GM04503 (cell line): ENCODE measurements around the gene COL25A1.

Experiments
- DNase-seq: peaks from one replicate; pipeline ENCODE4 v3.0.0-alpha.2; 2012; ENCODE audit warnings: low read depth

Gene COL25A1

DNA sequence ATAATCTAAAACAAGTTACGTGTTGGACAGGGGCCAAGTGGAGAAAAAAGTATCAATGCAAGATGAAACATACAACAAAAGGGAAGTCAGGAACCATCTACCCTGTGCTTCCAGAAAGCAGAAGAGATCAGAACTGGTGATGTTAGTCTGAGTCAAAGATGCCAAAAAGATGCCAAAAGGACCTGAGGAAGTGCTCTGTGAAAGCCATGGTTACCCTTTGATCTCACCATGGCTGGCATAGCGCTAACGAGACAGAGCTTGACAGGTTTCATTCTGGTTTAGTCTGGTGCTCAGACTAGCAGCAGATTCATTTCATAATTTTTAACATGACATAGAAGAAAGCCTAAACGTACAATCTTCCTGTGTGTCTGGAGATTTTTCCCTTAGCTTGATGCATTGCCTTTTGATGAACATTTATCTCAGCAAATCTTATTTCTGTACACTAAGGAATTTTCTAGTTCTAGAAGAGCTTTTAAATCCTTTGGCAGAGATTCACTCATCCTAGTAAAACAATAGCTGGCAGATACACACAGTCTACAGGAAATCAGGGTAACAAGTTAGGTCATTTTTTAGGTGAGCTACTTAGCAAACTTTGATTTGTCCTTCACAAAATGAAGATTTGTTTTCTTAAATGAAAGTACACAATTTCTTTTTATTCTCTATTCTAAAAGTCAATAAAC lies 87.7 kb downstream of the COL25A1 start:
- DNase-seq, result no peak

DNA sequence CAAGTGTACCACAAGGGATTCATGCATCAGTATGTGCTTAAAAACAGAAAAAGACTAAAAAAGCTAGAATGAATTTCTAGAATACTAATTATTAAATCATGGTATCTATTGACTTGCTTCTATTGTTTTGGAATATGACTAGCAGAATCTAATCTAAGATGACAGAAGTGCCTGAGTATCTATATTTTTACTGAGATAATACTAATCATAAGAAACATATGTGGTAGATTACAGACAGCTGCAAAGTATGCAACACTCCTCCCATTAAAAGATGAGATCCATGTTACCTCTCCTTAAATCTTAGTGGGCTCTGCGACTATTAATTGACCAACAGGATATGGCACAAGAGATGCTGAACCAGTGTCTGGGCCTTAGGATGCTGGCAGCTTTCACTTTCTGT lies 89.4 kb downstream of the COL25A1 start:
- DNase-seq, result no peak

DNA sequence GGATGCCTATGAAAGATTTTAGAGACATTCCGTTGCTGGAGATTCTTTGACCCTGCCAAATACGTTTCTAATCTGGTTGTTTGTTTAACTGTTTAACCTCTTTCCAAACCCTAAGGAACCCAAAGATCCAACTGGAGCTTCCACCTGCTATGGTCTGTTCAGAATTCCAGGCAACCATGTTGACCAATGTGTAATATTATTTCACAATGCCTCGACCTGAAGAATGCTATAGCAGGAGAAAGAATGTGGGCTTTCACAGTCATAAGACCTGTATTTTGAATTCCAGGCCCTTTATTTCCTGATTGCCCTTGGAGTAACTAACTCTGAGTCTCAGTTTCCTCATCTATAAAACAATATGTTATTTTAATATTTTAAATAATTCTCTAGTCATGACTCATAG lies 90.8 kb downstream of the COL25A1 start:
- DNase-seq, result no peak

DNA sequence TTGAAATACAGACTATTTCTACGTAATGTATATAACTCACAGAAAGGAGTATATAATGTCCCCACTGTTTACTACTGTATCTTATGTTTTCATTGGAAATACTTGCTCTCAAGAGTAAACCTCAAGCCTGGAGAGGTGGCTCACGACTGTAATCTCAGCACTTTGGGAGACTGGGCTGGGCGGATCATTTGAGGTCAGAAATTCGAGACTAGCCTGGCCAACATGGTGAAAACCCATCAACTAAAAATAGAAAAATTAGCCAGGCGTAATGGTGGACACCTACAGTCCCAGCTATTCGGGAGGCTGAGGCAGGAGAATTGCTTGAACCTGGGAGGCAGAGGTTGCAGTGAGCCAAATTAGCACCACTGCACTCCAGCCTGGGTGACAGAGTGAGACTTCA lies 92.8 kb downstream of the COL25A1 start:
- DNase-seq, result no peak

DNA sequence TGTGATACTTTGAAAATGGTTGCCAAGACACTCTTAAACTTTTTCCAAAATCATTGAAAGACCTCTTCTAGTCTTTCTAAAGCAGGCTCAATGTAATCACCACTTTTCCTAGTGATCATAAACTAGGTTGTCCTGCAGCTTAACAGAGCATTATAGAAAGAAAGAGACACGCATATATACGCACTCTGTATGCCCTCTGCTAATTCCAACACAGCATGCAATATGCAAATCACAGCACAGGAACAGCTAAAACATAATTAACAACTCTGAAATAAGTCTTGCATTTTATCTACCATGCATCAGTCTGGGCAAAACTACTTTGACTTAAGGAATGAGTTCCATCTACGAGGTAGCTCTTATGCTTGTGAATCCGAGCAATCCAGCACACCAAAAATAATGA lies 94.6 kb downstream of the COL25A1 start:
- no peak for DNase-seq

DNA sequence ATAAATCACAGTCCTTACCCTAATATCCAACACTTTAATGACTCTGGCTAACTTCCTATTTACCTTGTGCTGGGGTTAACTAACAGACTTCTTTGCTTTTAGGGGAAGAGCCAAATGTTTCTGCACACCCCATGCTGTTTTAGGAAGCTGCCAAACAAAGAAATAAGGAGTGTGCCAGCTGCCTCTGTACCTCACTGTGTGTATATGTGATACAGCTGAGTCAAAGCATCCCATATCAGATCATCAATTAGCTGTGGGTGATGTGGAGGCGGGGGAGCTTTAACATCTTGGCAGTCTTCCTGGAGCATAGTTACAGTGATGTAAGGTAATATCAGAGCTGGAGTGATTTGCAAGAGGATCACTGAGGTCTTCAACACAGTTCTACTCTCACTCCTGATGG lies 95.4 kb downstream of the COL25A1 start:
- no peak for DNase-seq

DNA sequence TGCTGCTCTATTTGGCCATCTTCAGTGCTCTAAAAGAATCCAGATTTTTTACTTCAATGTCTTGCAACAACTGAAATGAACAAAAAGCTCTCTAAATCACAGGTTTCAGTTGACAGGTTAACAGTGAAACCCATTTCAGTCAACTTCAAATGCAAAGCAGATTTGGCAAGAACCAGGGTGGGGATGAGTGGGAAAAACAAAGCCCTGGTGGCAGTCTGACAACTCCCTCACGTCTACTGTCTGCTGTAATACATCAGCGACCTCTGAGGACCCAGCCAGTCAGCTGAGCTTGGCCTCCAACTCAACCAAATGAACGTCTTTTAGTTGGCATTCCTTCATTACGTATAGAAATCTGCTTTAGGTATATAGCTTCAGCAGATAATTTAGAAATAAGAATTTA lies 95.8 kb downstream of the COL25A1 start:
- DNase-seq, result no peak

DNA sequence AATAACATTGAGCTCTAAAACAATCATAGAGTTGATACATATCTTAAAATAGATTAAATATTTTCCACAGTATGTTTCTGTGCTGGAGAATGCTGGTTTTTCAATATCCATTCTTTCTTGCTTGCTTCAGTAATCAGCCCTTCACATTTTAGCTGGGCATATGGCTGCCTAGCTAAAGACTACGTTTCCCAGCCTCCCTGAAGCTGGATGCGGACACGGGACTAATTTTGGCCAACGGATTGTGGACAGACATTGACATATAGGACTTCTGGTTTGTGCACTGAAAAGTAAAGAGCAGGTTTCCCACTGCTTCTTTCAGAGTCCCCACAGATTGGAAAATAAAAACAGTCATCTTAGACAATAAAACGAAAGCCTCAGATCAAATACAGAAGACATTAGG lies 97.3 kb downstream of the COL25A1 start:
- no peak for DNase-seq

DNA sequence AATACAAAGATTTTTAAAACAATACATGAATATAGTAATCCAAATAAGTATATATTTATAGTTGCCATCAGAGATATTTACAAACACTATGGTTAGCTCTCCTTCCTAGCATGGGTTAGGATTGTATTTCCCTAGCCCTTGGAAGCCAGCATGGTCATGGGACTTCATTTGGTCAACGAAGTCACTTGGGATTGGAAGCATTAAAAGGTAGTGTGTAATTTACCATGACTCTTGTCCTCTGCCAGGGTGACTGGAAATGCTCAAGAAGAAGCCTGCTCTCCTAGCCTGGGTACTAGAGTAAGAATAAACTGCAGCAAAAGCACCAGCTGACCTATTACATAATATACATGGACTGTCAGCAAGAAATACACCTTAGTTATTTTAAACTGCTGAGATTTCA lies 102.9 kb downstream of the COL25A1 start:
- DNase-seq, result no peak

DNA sequence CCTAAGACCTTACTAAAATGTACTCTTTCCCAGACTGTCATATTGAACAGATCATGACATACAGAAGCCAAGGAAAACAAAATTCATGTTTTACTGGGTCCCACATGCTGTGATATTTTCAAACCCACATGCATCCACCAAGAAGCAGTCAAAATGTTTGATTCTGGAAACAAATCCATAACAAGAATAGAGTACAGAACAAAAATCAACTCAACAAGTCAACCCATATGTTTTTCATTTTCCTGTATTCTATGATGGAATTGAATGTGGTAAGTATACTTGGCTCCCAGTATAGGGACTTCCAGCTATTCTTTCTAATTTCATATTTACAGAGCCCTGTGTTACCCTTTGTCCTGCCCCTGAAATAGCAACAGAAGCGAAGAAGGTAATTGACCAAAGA lies 106.8 kb downstream of the COL25A1 start:
- DNase-seq, result no peak

DNA sequence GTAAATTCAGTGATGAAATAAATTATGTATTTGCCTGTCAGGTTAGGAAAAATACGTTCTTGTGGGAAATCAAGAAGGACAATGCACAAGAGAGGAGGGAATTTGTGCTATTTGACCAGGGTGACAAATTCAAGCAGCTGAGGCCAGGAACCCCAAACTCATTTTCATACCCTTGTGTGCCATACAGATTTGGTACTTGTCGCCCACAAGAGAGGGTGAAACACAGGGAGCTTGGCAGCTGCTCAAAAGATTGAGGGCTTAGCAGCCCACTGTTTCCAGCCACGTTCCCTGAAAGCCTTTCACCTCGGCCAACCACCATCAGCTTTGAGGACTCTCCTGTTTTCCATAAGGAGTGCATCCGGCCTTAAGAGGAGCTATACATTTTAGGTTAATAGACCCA lies 111.2 kb downstream of the COL25A1 start:
- DNase-seq, result no peak

DNA sequence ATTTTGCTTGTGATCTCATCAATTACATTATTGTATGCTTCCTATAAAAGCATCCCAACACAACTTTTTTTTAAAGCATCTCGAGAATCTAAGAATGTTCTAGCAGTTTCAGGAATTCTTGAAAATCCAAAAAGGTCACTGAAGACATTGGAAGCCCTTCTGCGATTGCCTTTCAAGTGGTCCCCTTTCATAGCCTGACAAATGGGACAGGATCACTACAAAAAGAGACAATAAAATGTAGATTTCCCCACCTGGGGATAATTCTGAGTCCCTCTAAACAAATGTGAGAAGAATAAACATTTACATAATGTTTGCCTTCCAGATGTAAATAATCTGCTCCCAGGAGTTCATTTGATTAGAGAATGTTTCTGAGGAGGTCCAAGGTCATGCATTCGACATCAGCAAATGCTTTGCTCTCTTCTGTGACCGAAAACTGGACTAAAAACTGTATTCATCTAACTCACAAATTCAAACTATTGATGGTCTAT lies 116.0 kb downstream of the COL25A1 start:
- no peak for DNase-seq

DNA sequence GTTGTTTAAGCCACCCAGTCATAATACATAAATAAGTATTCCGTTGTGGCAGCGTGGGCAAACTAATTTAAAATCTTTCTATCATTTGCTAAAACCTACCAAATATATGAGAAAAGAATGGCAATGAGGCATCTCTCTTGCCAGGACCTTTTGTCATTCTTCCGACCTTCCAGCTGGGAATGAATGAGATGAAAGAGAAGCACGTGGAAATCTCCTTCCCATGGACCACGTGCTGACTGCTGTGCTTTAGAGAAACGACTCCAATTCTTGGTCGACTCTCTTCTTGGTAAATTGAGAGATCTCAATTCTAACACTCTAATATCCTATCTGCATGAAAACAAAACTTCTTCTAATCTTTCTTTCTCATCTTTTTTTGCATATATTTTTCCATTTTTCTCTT lies 116.5 kb downstream of the COL25A1 start:
- no peak for DNase-seq

DNA sequence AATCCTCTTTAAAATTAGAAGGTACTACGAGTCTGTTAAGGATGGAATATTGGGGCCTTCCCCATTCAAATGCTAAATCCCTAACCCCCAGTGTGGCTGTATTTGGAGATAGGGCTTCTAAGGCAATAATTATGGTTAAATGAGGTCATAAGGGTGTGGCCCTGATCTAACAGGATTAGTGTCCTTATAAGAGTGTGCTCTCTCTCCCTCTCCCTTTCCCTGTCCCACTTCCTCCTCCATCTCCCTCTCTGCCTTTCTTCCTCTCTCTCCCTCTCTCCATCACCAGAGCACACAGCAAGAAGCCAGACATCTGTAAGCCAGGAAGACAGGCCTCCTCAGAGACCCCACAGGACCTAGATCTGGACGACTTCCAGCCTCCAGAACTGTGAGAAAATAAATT lies 116.9 kb downstream of the COL25A1 start:
- DNase-seq, result no peak

DNA sequence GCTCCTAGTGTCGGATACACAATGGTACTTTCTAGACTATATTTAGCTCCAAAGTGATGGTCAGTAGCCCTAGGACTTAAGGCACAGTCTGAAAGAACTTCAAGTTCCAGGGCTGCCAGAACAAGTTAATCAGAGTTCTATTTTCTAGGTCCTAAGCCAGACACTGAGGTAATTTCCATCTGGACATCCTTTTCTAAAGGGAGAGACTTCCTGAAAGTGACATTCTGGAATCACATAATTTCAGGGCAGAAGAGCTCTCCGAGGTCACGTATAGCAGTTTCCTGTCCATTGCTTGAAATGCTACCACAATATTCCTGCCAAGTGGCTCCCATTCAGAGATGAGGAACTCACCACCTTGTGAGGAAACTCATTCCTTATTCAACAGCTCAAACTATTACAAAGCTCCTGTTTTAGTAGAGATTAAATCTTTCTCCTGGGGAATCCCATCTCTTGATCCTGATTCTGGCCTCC lies 117.9 kb downstream of the COL25A1 start:
- DNase-seq, result no peak

DNA sequence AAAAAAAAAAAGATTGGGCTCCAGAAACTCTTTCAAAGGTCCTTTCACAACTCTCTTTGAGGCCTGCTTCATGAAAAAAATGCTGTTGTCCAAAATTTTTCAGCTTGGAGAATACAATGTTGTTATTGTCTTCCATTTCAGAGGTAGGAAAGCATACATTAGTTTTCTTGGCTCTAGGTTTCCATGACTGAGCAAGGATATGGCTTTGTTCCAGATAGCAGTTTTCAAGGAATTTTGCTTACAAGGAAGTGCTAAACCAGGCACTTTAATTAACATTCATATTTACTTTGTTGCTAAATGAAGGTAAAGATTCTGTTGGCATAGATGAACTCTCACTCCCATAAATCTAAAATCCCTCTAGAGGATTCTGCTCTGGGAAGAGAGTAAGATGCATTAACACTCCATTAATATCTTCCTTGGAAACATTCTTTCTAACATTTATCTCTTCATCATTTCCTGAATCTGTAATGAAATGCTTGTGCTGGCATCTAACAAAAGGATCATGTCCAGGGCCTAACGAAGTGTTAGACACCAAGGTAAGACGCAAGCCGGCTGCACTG lies 118.4 kb downstream of the COL25A1 start:
- no peak for DNase-seq

DNA sequence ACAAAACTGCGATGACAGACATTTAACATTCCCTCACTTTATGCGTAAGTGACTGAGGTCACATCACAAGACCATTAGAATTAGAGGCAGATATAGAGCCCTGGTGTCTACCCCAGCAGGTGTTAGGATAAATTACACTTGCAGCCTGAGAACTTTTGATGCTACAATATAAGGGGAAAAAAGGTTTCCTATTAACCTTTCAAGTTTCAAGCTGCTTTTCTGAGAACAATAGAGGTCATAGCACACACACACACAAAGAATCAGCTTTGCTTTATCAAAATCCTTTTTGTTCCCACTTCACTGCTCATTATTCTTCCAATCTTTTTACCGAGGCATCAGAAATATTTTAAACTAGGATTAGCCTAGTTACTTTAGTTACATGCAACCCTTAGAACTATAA lies 119.8 kb downstream of the COL25A1 start:
- DNase-seq, result no peak

DNA sequence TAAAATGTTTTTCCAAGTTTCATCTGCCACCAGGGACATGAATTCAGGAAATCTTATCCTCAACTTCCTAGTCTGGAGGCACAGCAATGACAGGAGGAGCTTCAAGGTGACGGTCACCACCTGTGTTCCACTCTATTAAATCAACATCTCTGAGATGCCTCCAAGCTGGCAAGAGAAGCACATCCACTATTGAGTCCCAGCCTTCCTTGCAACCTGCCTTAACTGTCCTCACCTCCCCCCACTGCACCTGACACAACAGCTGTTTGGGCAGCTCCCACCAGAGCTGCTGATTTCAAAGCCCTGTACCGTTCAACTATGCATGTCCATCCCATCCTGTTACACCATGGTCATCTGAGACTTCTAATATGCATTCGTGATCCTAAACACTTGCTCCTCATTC lies 123.4 kb downstream of the COL25A1 start:
- DNase-seq, result no peak

DNA sequence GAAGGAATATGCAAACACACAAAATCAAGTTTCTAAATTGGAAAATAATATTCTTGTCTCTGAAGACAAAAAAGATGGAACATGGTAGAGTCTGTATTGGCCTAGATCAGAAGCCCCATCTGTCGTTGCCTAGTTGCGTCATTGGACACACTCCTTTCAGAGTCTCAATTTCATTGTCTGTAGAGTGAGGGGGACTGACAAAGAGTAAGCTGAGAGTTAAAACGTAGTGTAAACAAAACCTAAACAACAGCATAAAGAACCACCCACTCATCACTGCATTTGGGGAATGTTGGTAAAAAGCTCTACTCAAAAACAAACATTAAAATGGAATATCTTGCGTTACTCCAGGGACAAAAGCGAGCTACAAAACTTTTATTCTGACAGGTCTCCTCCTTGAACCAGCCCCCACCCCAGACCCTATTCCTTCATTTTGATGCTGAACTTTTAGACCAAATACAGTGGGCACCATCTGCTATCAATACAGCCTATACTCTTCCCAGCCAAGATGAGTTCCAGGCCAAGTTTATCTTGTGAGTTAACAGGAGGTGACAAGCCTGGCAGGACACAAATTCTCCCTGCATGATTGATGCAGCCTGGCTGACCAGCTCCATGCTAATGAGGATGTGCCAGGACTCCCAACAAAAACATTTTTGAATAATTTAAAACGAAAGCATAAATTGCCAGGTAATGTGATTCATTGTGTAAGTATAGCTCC lies 125.2 kb downstream of the COL25A1 start:
- DNase-seq, result no peak

DNA sequence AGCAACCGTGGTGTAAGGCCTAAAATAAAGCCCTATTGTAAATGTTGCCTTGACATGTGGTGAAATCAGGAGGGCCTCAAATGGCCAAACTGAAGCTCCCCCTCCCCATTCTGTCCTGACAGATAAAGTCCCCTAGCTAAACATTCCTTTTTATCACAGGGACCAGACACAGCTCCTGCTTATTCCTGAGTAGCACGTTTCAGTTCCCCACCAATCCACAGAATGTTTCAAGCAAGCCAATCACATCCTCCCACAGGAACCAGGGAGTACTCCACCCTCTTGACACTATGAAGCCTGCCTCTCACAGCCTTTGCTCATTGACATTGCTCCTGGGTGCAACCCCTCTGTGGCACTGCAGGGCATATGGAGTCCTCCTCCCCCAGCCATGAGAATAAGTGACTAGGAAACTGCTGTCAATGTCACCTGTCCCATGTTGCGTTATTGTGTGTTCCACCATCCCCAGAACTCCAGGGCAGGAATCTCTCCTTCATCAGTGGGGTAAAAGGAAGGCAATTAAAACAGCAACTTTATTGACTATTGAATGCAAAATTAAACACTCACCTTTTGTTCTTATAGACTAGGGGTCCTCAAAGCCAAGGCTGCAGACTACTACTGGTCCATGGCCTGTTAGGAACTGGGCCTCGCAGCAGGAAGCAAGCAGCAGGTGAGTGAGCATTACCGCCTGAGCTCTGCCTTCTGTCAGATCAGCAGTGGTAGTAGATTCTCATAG lies 128.1 kb downstream of the COL25A1 start:
- no peak for DNase-seq

DNA sequence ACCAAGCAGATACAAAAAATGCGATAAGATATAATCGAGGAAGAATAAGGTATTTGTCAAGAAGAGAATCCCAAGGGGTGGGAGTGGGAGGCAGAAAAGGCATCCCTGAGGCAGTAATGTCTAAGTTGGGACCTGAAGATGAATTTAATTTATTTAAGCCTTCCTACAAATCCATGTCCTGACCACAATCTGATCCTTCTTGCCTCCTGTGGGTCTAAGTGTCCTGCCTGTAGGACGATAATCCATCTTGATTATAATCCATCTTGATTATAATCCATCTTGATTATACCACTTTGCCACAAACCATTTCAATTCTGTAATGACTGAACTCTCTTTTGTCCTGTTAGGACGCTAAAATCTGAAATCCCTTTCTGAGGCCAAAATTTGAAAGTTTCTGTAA lies 130.2 kb downstream of the COL25A1 start:
- no peak for DNase-seq

DNA sequence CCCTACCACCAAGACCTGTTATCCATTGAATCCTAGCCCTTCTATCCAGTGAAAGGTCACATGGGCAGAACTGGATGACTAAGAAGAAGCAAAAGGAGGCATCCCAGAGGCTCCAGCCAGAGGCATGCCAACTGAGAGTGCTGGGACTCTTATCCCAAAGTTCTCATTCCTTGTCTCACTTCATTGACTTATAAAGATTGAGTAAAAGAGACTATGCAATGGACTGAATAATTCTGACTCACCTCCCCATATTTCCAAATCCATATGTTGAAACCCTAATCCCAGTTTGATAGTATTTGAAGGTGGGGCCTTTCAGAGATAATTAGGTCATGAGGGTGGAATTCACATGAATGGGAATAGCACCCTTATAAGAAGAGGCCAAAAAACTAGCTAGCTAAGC lies 131.4 kb downstream of the COL25A1 start:
- no peak for DNase-seq

DNA sequence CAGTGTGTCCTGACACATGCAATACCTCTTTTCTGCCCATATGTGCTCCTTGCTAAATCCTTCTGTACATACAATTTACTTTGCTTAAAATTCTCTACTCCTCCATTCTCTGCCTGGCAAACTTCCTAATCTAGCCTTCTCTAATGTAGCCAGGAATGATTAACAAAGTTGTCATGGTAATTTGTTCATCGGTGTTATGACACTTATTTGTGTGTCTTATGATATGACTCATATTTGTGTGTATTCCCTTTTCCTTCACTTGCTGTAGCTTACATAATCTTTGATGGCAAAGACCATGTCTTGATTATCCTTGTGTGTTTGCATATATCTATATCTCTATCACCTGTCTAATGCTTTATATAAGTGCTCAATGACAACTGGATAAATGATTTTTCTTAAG lies 133.3 kb downstream of the COL25A1 start:
- DNase-seq, result no peak
